ENCODE measurements around the gene OBSCN.
"Not testable (repeated sequence)": the region's sequence is repeated elsewhere in the genome, so short reads cannot be mapped to it uniquely, and the experiment has no call there.

OBSCN gene

GRCh38 chr1:228212966-228213844, 5.4 kb downstream of the OBSCN start:
- peak; percentile 99 for DNase-seq (ENCODE audit: low spot score)

DNA sequence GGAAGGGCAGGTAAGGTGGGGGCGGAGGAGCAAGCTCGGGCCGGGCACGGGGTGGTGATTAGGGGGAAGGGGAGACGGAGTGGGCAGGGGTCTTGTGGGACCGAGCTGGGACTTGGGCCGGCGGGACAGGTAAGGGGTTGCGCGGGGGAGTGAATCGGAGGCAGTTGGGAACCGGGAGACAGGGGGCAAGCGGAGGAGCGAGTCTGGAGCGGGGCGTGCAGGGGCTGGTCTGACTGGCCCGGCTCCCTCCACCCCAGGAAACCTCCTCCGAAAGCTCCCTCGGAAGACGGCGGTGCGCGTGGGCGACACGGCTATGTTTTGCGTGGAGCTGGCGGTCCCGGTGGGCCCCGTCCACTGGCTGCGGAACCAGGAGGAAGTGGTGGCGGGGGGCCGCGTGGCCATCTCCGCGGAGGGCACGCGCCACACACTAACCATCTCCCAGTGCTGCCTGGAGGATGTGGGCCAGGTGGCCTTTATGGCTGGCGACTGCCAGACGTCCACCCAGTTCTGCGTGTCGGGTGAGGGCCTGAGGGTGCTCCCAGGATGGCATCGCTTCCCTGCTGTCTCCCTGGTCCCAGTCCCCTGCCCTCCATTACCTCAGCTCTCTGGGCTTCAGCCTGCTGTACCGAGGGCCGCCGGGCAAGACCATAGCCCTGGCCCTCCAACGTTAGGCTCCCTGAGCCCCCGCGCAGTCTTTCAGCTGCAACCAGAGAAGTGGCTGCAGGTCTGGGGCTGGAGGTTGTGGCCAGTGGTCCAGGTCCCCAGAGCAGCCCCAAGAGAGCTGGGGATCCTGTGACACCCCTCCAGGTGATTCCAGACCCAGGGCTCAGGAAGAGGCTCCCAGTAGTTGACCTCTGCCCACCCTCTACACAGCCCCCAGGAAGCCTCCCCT, 6.3 kb downstream of the OBSCN start:
- DNase-seq (ENCODE audit: low spot score), result no peak

DNA sequence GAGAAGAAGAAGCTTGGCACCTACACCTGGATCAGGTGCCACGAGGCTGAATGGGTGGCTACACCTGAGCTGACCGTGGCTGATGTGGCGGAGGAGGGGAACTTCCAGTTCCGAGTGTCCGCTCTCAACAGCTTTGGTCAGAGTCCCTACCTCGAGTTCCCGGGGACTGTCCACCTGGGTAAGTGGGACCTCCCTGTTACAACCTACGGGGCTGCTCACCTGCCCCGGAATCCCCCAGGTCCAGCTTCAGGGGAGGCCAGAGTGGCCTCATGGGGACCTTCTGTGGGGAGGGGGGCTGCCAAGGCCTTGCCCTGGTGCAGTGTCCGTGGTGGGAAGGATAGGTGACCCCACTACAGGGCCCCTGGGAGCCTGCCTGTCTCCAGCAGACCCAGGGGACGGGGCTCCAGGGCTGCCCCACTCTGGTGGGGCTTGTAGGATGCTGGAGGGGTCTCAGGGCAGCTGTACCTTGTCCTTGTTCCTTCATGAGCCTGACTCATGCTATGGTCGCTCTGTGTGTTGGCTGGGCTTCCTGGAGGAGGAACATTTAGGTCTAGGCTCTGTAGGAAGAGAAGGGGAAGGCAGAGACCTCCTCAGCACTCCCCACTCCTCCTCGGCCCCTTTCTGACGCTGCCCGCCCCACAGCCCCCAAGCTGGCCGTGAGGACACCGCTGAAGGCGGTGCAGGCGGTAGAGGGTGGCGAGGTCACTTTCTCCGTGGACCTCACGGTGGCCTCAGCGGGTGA, 7.2 kb downstream of the OBSCN start:
- no peak for DNase-seq (ENCODE audit: low spot score)

DNA sequence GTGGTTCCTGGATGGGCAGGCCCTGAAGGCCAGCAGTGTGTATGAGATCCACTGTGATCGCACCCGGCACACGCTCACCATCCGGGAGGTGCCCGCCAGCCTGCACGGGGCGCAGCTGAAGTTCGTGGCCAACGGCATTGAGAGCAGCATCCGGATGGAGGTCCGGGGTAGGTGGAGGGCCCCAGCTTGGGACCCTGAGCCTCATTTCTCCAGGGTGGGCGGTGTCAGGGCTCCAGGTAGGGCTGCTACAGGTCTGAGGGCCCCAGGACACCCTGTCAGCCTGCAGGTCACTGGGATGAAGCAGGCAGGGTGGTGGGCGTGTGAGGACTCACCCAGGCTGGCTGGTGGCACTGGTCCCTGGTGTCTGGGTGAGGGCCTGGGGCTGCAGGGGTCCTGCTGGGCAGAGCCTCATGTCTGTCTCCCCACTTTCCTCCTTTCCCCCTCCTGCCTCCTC, 7.8 kb downstream of the OBSCN start:
- DNase-seq (ENCODE audit: low spot score), result no peak

GRCh38 chr1:228216371-228217320, 8.8 kb downstream of the OBSCN start:
- DNase-seq (ENCODE audit: low spot score), result no peak

DNA sequence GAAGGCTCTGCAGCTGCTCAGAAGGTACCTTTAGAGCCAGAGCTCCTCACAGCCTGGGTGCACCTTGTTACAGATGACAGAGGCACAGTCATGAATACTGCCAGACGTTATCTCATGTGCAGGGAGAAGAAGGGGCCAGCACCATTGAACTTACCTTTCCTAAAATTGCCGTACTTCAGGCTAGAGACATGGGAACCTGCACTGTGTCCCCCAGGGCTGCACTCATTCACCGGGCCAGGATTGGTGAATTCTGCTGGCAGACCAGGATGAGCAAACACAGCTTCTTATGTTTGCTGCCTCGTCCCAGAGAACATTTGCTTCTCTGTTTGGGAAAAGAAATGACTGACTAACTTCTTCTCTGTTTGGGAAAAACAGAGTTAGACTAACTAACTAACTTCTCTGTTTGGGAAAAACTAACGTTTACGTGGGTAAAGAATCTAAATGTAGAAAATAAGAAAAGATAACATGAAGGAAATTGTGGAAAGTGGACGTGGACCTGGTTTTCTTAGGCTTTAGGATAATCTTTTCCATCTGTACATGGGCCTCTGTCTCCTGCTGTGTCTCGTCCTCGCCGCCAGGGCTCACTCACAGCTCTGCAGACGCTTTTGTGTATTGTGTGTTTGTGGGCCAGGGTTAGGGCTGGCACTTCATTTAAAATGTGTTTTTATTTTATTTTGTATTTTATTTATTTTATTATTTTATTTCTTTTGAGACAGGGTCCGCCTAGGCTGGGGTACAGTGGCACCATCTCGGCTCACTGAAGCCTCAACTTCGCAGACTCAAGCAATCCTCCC, 9.9 kb downstream of the OBSCN start:
- no peak for DNase-seq (ENCODE audit: low spot score)

DNA sequence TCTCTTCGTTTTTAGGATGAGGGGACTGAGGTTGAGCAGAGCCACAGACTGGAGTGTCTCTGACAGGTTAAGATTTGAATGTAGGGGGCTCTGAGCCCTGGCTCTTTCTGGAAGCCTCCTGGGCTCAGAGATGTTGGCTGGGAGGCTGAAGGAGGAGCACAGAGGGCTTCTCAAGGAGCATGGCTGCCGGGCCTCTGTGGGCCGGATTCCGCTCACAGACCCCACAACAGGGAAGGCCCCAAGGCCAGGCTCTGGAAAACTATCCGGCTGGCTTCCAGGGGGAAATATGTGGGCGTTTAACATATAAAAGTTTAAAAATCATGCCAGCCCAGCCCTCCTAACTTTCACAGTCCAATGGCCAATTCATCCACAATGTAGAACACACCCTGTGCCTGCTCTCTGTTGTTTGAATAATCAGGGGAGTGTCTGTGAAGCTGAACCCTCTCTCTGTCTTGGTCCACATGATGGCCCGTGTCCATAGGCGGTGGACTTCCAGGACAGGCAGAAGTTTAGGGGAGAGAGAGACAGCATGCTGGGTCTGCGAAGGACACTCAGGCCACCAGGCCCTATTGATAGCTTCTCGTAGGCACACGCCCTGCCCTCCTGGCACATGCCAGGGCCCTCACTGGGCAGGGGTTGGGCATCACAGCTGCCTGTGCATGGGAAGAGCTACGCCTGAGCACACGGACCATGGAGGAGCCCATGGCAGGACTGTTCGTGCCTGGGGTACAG, 10.8 kb downstream of the OBSCN start:
- DNase-seq (ENCODE audit: low spot score), result no peak

- no peak for DNase-seq (ENCODE audit: low spot score)
Observed at GRCh38 chr1:228219245-228219961, 11.6 kb downstream of the OBSCN start.

- DNase-seq (ENCODE audit: low spot score), result no peak
Observed at GRCh38 chr1:228219962-228220780, 12.3 kb downstream of the OBSCN start.

DNA sequence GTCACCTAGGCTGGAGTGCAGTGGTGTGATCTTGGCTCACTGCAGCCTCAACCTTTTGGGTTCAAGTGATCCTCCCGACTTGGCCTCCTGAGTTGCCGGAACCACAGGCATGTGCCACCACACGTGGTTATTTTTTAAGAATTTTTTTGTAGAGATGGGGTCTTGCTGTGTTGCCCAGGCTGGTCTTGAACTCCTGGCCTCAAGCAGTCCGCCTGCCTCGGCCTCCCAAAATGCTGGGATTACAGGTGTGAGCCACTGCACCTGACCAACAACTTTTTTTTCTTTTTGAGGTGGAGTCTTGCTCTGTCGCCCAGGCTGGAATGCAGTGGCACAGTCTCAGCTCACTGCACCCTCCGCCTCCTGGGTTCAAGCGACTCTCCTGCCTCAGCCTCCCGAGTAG, 13.3 kb downstream of the OBSCN start:
- not testable (repeated sequence) for DNase-seq (ENCODE audit: low spot score)

GRCh38 chr1:228222548-228222947, 14.7 kb downstream of the OBSCN start:
- DNase-seq (ENCODE audit: low spot score), result no peak

DNA sequence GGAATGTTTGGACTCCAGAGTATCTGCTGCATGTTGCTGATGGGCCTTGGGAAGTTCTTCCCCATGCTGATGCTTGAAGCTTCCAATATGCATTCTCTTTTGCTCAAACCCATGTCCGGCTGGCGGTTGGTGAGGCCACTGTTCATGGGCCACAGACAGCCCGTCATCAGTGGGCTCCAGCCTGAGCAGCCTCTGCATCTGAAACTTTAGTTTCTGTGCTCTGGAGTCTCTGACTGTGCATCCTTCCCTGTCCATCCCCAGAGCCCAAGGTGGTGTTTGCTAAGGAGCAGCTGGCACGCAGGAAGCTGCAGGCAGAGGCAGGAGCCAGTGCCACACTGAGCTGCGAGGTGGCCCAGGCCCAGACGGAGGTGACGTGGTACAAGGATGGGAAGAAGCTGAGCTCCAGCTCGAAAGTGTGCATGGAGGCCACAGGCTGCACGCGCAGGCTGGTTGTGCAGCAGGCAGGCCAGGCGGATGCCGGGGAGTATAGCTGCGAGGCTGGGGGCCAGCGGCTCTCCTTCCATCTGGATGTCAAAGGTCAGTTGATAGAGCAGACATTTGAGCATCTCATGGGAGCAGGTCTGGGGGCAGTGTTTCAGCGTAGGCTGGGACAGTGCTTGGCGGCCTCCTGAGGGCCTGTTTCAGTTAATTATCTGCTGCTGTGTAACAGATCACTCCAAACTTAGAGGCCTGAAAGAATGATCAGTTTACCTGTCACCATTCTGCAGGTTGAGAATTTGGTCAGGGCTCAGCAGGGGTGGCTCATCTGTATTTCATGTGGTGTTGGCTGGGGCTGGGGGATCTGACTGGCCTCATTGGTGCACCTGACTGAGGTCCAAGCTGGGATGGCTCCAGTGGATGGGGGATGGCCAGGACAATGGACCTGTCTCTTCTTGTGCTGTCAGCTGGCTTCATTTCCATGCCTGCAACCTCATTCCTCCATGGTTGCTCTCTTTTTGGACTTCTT, 16.6 kb downstream of the OBSCN start:
- no peak for DNase-seq (ENCODE audit: low spot score)

DNA sequence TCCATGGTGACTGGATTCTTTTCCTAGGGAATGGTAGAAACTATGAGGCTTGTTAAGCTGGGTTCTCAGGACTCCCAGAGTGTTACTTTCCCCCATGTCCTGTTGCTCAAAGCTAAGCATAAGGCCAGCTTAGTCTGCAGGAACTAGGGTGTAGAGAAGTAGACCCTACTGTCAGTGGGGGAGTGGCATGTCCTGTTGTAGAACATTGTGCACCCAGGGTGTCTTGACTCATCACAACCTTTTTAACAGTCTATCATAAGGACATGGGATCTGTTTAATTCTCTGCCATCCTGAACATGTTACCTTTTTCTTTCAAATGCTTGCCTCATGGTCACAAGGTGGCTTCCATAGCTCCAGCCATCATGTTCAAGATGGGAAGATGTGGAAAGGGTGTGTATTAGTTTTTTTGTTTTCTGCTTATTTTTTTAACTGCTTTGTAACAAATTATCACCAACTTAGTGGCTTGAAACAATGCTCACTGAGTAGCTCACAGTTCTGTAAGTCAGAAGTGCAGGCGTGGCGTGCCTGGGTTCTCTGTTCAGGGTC, 17.4 kb downstream of the OBSCN start:
- no peak for DNase-seq (ENCODE audit: low spot score)

DNA sequence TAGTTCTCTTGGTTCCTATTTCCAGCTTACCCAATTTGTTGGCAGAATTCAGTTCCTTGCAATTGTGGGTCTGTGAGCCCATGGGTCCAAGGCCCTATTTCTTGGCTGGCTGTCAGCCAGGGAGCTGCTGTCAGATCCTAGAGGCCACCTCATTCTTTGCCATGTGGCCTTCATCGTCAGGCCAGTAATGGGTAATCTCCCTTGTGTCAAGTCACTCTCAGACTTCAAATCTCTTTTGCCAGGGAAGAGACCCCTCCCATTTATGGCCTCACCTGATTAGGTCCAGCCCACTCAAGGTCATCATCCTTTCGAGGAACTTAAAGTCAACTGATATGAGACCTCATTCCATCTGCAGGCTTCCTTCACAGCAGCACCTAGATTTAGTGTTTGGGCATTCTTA, 17.9 kb downstream of the OBSCN start:
- DNase-seq (ENCODE audit: low spot score), result no peak

- no peak for DNase-seq (ENCODE audit: low spot score)
Observed at GRCh38 chr1:228226141-228226874, 18.5 kb downstream of the OBSCN start.

Data from iPS-NIHi11 (cell line).